NB4 (cell line): ENCODE data around the gene CCDC78.

Source experiments
- DNase-seq: peaks from one replicate; pipeline ENCODE4 v3.0.0; 2010; ENCODE audit warnings: low read depth
- H3K4me3 ChIP-seq: one replicate; pipeline ENCODE4 v1.5.1; 2011; ENCODE audit warnings: mild to moderate bottlenecking, low read depth, low read length, moderate library complexity
- CTCF ChIP-seq: IDR thresholded peaks from one replicate; pipeline ENCODE4 v1.5.1; 2012; ENCODE audit warnings: low read depth, low read length
- MYC ChIP-seq: IDR thresholded peaks from 2 replicates; pipeline ENCODE4 v1.6.1; 2011; ENCODE audit warnings: low read depth, low read length
- POLR2A ChIP-seq: IDR thresholded peaks from 2 replicates; pipeline ENCODE4 v1.6.1; 2011; ENCODE audit warnings: mild to moderate bottlenecking; ENCODE audit not compliant: insufficient read length; ENCODE audit errors: extremely low read depth
- TF ChIP-seq, protein P1 (sequence below): IDR thresholded peaks from 2 replicates; pipeline ENCODE4 v1.6.1; 2011; ENCODE audit warnings: low read depth, low read length

Gene CCDC78

GRCh38 chr16:762595-763268, 36.5 kb upstream of the CCDC78 start:
- no peak for TF ChIP-seq MYC
- no peak for TF ChIP-seq POLR2A
- no peak for TF ChIP-seq CTCF
- TF ChIP-seq, protein P1, sequence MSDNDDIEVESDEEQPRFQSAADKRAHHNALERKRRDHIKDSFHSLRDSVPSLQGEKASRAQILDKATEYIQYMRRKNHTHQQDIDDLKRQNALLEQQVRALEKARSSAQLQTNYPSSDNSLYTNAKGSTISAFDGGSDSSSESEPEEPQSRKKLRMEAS = no peak
- no peak overlapping the region for H3K4me3 ChIP-seq
- no peak for DNase-seq

- H3K4me3 ChIP-seq = no peak overlapping the region
- TF ChIP-seq CTCF = no peak
- no peak for TF ChIP-seq MYC
- TF ChIP-seq POLR2A = no peak
- TF ChIP-seq, protein P1 = no peak
- no peak for DNase-seq
Measured at GRCh38 chr16:761625-762513, 35.6 kb upstream of the CCDC78 start.

- DNase-seq = no peak
- H3K4me3 ChIP-seq = no peak within 1 kb of the TSS
- TF ChIP-seq, protein P1 = no peak
- TF ChIP-seq CTCF (no peak), POLR2A (no peak), MYC (no peak)
Measured at GRCh38 chr16:760545-761343, 34.5 kb upstream of the CCDC78 start, which contains the start of gene MSLN. Gene MSLN (plus strand): TSS chr16:760734. CDS start chr16:762681, 1,947 bp downstream.

DNA sequence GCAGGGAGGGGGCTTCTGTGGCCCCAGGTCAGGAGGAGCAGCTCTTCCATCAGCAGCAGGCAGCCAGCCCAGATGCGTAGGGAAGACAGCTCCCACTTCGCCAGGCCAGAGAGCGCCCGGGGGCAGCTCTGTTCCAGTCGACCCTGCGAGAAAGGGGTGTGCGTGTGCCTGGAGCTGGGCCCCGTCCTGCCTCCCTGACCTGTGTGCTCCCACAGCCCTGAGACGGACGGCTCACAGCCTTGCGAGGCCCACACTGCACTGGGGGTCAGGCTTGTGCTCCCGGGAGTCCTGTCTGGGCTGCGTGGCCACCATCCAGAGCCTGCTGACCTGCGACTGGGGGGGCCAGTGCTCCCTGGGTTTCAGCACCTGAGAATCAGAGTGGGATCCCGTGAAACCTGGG, 33.8 kb upstream of the CCDC78 start:
- H3K4me3 ChIP-seq = no peak overlapping the region
- no peak for TF ChIP-seq CTCF
- TF ChIP-seq POLR2A = no peak
- TF ChIP-seq, protein P1 = no peak

GRCh38 chr16:759110-759910, 33.1 kb upstream of the CCDC78 start:
- TF ChIP-seq POLR2A (no peak), MYC (no peak), CTCF (no peak)
- TF ChIP-seq, protein P1 = no peak
- DNase-seq = no peak

More for the DNA sequence above, 33.8 kb upstream of the CCDC78 start:
- no peak for DNase-seq

More at GRCh38 chr16:759110-759910, 33.1 kb upstream of the CCDC78 start:
- H3K4me3 ChIP-seq = no peak overlapping the region
